HEK293T (cell line): ENCODE measurements around the gene MYL5.

Experiments used
- CTCF ChIA-PET: fragments of 350-600 bp; formaldehyde crosslinking; extraction: SDS; loops from one replicate; lab custom pipeline; 2021; ENCODE audit warnings: antibody characterized with exemption, inconsistent platforms; lab: Yijun Ruan, JAX
- POLR2A ChIA-PET: fragments of 350-600 bp; formaldehyde crosslinking; extraction: SDS; loops from one replicate; lab custom pipeline; 2020; ENCODE audit warnings: antibody characterized with exemption, inconsistent platforms; lab: Yijun Ruan, JAX
- DNase-seq: peaks from one replicate; pipeline ENCODE4 v3.0.0; 2012; ENCODE audit warnings: mixed read lengths; ENCODE audit errors: extremely low spot score
- ARNT ChIP-seq: fragments of 450-650 bp; IDR thresholded peaks from 2 replicates; pipeline ENCODE4 v1.6.1; 2017; ENCODE audit warnings: mild to moderate bottlenecking
- BHLHE40 ChIP-seq: fragments of 450-650 bp; IDR thresholded peaks from 2 replicates; pipeline ENCODE4 v1.6.1; 2016; ENCODE audit warnings: mild to moderate bottlenecking, moderate library complexity, borderline replicate concordance
- CTBP1 ChIP-seq: fragments of 450-650 bp; IDR thresholded peaks from 2 replicates; pipeline ENCODE4 v1.6.1; 2016; ENCODE audit warnings: borderline replicate concordance
- ELF4 ChIP-seq: fragments of 450-650 bp; IDR thresholded peaks from 2 replicates; pipeline ENCODE4 v1.6.1; 2017; ENCODE audit warnings: antibody characterized with exemption
- FOXA1 ChIP-seq: fragments of 450-650 bp; IDR thresholded peaks from 2 replicates; pipeline ENCODE4 v1.6.1; 2016; ENCODE audit warnings: mild to moderate bottlenecking
- FOXK2 ChIP-seq: fragments of 450-650 bp; IDR thresholded peaks from 2 replicates; pipeline ENCODE4 v1.6.1; 2016; ENCODE audit warnings: mild to moderate bottlenecking
- FOXM1 ChIP-seq: fragments of 450-650 bp; IDR thresholded peaks from 2 replicates; pipeline ENCODE4 v1.6.1; 2017; ENCODE audit warnings: mild to moderate bottlenecking, borderline replicate concordance
- HDGF ChIP-seq: fragments of 450-650 bp; IDR thresholded peaks from 2 replicates; pipeline ENCODE4 v1.6.1; 2017; ENCODE audit warnings: antibody characterized with exemption, borderline replicate concordance
- L3MBTL2 ChIP-seq: fragments of 450-650 bp; conservative IDR thresholded peaks from 2 replicates; pipeline ENCODE4 v1.6.1; 2016; ENCODE audit warnings: mild to moderate bottlenecking
- LEF1 ChIP-seq: fragments of 450-650 bp; IDR thresholded peaks from 2 replicates; pipeline ENCODE4 v1.6.1; 2017; ENCODE audit warnings: mild to moderate bottlenecking, borderline replicate concordance
- NFRKB ChIP-seq: fragments of 450-650 bp; IDR thresholded peaks from 2 replicates; pipeline ENCODE4 v1.6.1; 2016; ENCODE audit warnings: mild to moderate bottlenecking, moderate library complexity
- PKNOX1 ChIP-seq: fragments of 450-650 bp; IDR thresholded peaks from 2 replicates; pipeline ENCODE4 v1.6.1; 2016
- SP1 ChIP-seq: fragments of 450-650 bp; IDR thresholded peaks from 2 replicates; pipeline ENCODE4 v1.6.1; 2017
- SUZ12 ChIP-seq: fragments of 450-650 bp; IDR thresholded peaks from 2 replicates; pipeline ENCODE4 v1.6.1; 2016; ENCODE audit warnings: mild to moderate bottlenecking
- TARDBP ChIP-seq: fragments of 450-650 bp; IDR thresholded peaks from 2 replicates; pipeline ENCODE4 v1.6.1; 2016
- ZNF384 ChIP-seq: fragments of 450-650 bp; IDR thresholded peaks from 2 replicates; pipeline ENCODE4 v1.6.1; 2016

MYL5 gene

GRCh38 chr4:649751-650310 lies 24.5 kb upstream of the MYL5 start:
- DNase-seq = no peak
- TF ChIP-seq PKNOX1 = no peak
- TF ChIP-seq SP1 = no peak
- no peak for TF ChIP-seq HDGF
- no peak for TF ChIP-seq FOXA1
- no peak for TF ChIP-seq CTBP1
- TF ChIP-seq TARDBP = no peak
- no peak for TF ChIP-seq FOXM1
- no peak for TF ChIP-seq SUZ12
- TF ChIP-seq ZNF384 = no peak
- no peak for TF ChIP-seq L3MBTL2
- no peak for TF ChIP-seq BHLHE40
- no peak for TF ChIP-seq LEF1
- no peak for TF ChIP-seq ARNT
- ChIA-PET CTCF (no interaction called here), POLR2A (no interaction called here)

GRCh38 chr4:650461-650860 lies 23.9 kb upstream of the MYL5 start:
- POLR2A ChIA-PET = no interaction called here
- CTCF ChIA-PET = no interaction called here
- DNase-seq = no peak
- TF ChIP-seq ARNT (no peak), TARDBP (no peak), SUZ12 (no peak), NFRKB (no peak), PKNOX1 (no peak), HDGF (no peak), LEF1 (no peak), FOXM1 (no peak), CTBP1 (no peak), ZNF384 (no peak), FOXA1 (no peak), BHLHE40 (no peak), FOXK2 (no peak), SP1 (no peak), ELF4 (no peak), L3MBTL2 (no peak)

GRCh38 chr4:650951-651883 lies 23.1 kb upstream of the MYL5 start:
- no peak for TF ChIP-seq ELF4
- no peak for TF ChIP-seq FOXK2
- TF ChIP-seq FOXA1 = no peak
- no peak for TF ChIP-seq LEF1
- no peak for TF ChIP-seq ZNF384
- no peak for TF ChIP-seq HDGF
- TF ChIP-seq SUZ12 = no peak
- no peak for TF ChIP-seq NFRKB
- no peak for TF ChIP-seq FOXM1
- TF ChIP-seq BHLHE40 = no peak
- no peak for TF ChIP-seq TARDBP
- TF ChIP-seq CTBP1 = no peak
- no peak for TF ChIP-seq PKNOX1
- TF ChIP-seq SP1 = no peak
- no peak for TF ChIP-seq ARNT
- no peak for TF ChIP-seq L3MBTL2
- ChIA-PET POLR2A (interaction anchor here (0.9 kb wide), 1 partner anchor 23 kb away, joined by 3 read pairs; the partner anchor contains the start of genes ATP5ME and MYL5), CTCF (no interaction called here)
- DNase-seq = no peak

GRCh38 chr4:651884-652642 lies 22.3 kb upstream of the MYL5 start:
- TF ChIP-seq FOXM1 (no peak), FOXK2 (no peak), NFRKB (no peak), ZNF384 (no peak), HDGF (no peak), CTBP1 (no peak), SP1 (no peak), FOXA1 (no peak), LEF1 (no peak), ARNT (no peak), PKNOX1 (no peak), TARDBP (no peak), L3MBTL2 (no peak), BHLHE40 (no peak), SUZ12 (no peak), ELF4 (no peak)
- DNase-seq = no peak
- ChIA-PET CTCF (no interaction called here), POLR2A (interaction anchor here (0.9 kb wide), 1 partner anchor 22 kb away, joined by 3 read pairs; the partner anchor contains the start of genes ATP5ME and MYL5)
